Right hindlimb (tissue), 1 donor: ENCODE results near the gene SLC16A12.

Source experiments
- DNase-seq: peaks from one replicate; pipeline ENCODE4 v3.0.0-alpha.2; 2018

SLC16A12 gene

DNA sequence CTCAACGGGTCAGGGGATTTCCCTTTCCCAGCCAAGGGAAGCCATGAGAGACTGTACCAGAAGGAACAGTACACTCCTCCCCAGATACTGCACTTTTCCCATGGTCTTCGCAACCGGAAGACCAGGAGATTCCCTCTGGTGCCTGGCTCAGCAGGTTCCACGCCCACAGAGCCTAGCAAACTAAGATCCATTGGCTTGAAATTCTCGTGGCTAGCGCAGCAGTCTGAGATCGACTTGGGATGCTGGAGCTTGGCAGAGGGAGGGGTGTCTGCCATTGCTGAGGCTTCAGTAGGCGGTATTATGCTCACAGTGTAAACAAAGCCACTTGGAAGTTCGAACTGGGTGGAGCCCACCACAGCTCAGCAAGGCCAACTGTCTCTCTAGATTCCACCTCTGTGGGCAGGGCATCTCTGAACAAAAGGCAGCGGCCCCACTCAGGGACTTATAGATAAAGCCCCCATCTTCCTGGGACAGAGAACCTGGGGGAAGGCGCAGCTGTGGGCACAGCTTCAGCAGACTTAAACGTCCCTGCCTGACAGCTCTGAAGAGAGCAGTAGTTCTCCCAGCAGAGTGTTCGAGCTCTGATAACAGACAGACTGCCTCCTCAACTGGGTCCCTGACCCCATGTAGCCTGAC is 29.6 kb downstream of the SLC16A12 start:
- no peak for DNase-seq

GRCh38 chr10:89504691-89505090 is 30.7 kb downstream of the SLC16A12 start:
- no peak for DNase-seq

DNA sequence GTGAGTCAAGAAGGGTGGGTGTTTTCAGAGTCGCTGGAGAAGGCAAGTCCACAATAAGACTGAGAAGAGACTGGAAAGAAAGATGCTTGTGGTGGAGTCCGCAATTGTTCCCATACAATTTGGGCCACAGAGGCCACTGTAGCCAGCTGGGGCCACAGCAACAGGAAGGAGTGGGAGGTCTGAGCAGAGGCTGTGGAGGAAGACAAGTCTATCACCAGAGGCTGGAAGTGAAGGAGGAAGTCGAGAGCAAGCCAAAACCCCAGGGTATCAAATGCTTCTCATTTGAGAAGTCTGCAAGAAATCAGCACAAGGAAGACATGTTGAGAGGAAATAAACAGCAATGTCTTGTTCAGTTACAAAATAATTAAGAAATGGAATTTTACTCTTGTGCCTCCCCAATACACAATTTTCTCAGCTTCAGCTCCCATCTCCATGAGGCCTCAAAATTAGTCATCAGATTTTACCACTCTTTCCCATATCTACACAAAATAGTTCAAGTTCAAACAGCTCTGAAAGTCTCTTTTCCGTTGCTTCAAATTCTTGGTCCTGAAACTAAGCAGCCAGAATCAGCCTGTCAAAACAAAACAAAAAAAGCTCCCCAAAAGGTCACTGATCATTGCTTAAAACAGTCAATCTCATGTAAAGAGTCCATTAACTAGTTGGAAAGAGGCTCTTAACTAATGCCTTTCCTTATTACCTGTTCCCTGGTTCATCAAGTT is 31.6 kb downstream of the SLC16A12 start:
- no peak for DNase-seq

- no peak for DNase-seq
Measured at GRCh38 chr10:89503151-89503550, 32.2 kb downstream of the SLC16A12 start.

DNA sequence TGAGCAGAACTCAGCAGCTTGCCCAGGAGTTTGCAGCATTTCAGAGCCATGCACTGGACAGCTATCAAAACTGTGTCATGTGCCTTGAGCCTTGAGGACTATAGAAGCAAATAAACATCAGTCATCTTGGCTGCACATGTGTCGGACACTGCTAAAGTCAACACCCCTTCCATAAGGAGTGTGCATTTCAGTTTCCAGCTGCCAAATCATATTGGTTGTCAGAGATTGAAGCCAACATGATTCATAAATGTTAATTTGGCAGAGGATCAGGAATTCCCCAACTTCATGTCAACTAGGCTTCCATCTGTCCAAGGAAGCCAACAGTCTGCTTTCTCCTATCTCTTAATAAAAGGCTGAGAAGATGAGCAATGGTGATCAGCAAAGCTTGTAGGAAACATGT is 32.8 kb downstream of the SLC16A12 start:
- DNase-seq = no peak

DNA sequence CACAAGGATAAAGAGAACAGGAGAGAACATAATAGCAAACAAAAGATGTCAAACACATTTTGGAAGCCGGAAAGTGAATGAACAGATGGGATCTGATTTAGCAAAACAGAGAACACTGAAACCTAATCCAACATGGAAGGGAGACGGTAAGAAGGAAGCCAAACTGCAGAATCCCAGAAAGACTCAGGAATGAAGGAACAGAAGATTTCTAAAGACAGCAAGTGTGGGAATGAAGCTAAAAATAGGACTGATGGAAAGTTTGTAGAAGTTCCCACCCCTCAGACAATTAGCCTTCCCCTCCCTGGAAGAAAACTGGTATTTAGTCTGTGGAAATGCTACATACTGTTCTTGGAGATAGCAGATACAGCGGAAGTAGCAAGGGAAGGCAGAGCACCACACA is 40.8 kb downstream of the SLC16A12 start:
- DNase-seq = no peak

DNA sequence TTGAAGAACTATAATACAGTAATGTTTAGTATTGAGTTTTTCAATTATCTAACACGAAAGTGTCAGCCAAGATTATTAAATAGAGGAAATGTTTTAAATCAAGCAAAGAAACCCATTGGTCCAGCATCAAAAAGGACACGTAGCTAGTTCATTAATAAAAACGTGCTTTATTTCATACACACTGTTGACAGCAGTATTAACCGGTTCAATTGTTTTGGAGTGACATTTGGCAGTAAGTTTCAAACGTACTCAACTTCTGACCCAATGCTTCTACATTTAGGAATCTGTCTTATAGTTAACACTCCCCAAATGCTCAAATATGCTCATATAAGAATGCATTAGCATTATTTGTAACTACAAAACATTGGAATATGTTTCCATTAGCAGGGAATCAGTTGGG is 41.3 kb downstream of the SLC16A12 start:
- DNase-seq = no peak

DNA sequence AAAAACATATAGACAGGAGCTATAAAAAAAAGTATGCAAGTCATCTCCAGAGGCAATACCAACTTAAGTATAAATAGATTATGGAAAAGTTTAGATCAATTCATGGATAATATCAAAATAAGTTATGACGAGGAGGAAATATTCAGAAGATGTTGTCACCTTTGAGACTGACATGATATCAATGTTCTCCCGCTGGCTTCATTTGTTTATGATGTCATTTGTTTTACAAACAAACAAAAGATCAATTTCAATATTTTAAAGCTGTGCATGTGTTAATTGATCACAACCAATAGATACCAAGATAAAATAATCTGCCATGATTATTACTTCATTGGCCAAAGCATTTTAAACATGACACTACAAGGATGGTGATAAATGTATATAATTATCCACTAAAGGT is 43.5 kb downstream of the SLC16A12 start:
- DNase-seq = no peak

DNA sequence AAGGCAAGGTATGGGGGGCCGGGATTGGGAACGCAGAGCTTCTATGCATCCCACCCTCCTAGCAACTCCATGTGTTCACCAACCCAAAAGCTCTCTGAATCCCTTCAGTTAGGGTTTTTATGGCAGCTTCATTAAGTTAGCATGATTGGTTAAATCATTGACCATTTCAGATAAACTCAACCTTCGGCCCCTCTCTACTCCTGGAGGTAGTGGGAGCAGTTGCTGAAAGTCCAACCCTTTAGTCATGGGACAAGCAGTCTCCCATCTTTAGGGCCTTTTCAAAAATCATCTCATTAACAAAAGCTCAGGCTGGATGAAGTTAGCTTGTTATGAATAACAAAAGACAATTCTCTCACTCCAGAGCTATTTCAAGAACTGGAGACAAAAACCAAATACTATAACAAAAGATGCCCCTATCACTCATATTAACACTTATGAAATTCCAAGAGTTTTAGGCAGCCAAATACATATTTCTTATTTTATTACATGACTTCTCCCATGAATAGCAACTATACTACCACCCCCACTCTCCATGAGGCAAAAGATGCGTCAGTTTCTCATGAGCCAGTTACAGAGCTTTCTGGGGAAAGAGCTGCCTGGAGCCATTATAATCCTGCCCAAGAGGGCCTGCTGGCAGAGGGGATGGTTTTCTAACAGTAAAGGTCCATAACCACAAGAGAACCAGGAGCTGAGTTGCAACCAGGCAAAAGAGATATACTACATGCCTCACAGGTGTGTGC is 44.6 kb downstream of the SLC16A12 start:
- no peak for DNase-seq

GRCh38 chr10:89482256-89482655 is 53.1 kb downstream of the SLC16A12 start:
- no peak for DNase-seq

- DNase-seq = no peak
Measured at GRCh38 chr10:89481662-89482061, 53.7 kb downstream of the SLC16A12 start.

GRCh38 chr10:89479771-89480446 is 55.5 kb downstream of the SLC16A12 start:
- peak; percentile 67 for DNase-seq

- no peak for DNase-seq
Measured at GRCh38 chr10:89478739-89479654, 56.4 kb downstream of the SLC16A12 start.

GRCh38 chr10:89478085-89478738 is 57.2 kb downstream of the SLC16A12 start:
- no peak for DNase-seq

DNA sequence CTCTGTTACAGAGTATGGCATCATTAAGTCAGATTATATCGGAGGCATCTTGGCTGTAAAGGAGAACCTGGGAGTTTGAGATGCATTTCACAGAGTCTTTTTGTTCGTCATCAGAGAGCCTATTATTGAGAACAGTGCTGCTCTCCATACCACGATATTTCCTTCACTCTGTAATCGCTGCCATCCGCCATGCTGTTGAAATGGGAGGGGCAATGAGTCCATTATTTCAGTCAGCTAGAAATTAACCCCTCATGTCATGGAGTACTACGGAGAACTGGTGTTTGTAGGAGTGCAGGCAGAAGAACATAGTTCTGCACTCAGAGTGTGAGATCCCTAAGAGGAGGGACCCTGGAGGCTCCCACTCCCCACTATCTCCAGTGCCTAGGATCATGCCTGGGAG is 59.2 kb downstream of the SLC16A12 start:
- DNase-seq = no peak

GRCh38 chr10:89475591-89475998 is 59.8 kb downstream of the SLC16A12 start:
- no peak for DNase-seq

GRCh38 chr10:89475125-89475524 is 60.3 kb downstream of the SLC16A12 start:
- DNase-seq = no peak

DNA sequence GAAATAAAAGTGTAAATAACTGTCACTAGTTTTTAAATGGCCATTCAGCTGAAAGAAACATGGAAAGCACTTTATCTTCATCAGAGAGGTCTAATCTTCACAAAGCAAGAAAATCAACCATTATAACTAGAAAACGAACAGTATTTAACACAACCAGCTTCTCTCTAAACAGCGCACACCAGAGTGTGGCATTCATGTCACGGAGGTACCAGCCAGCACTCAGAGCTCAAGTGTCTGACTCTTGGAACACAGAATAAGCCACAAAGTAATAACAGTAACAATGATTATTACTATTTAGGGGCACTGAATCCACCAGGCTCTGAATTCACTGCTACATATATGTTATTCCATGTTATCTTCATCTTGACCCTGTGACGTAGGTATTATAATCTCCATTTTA is 60.9 kb downstream of the SLC16A12 start:
- DNase-seq = no peak

DNA sequence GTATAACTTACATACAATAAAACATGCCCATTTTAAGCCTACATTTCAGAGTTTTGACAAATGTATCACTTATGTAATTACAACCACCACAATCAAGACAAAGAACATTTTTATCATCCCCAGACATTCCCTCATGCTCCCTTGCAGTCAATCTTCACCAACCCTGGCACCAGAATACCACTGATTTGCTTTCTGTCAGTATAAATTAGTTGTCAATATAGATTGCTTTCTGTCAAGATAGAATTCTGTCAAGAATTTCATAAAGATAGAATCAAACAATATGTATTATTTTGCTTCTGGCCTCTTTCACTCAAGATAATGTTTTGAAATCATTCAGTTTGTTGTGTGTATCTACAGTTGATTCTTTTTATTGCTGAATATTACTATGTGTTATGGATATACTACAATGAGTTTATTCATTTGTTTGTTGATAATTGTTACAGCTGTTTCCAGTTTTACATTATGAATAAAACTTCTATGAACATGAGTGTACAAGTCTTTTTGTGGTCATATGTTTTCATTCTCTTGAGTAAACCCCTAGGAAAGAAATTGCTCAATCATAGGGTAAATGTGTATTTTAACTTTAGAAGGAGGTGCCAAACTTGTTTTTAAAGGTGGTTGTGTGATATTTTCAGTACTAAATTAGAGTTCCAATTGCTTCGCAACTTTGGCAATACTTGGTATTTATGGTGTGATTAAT is 64.1 kb downstream of the SLC16A12 start:
- DNase-seq = no peak

DNA sequence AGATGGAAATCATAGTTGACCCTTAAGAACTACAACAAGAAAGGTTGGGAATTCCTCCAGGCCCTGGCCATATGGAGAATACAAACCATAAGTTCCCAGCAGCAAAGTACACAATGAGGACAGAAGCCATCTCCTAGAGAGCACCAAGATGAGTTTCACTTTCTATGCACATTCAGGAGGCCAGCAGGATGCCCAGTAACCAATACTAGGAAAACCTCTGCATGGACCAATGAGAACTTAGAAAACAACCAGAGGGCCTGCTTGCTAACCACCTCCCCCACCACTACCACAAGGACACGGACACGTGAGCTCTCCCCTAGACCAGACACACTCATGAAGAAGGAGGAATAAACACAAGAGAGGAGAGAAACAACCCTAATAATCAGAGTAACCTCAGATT is 64.8 kb downstream of the SLC16A12 start:
- DNase-seq = no peak

- no peak for DNase-seq
Measured at GRCh38 chr10:89469517-89469916, 65.9 kb downstream of the SLC16A12 start.
